Femur (tissue), 1 donor: ENCODE measurements around the gene DESI2.

Experiments
- DNase-seq: peaks from one replicate; pipeline ENCODE4 v3.0.0-alpha.2; 2017

DESI2 gene

GRCh38 chr1:244652623-244653438 is at the start of gene DESI2:
DESI2 (plus strand) TSS chr1:244653126; CDS start chr1:244653314, 188 bp downstream.
- DNase-seq, result peak; percentile 100

DNA sequence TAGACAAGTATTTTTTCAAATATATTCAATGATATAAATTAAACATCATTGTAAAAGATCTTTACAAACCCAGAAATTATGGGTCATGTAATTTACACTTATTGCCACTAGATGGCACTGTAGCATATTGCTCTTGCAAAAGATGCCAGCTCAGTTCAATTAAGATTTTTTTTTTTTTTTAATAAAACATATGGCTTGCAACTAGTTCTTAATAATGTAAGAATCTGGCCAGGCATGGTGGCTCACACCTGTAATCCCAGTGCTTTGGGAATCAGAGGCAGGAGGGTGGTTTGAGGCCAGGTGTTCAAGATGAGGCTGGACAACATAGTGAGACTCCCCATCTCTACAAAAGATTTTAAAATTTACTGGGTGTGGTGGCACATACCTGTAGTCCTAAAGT is 49.4 kb upstream of the DESI2 start:
- DNase-seq, result no peak

GRCh38 chr1:244605835-244606370 is 47.0 kb upstream of the DESI2 start:
- no peak for DNase-seq

DNA sequence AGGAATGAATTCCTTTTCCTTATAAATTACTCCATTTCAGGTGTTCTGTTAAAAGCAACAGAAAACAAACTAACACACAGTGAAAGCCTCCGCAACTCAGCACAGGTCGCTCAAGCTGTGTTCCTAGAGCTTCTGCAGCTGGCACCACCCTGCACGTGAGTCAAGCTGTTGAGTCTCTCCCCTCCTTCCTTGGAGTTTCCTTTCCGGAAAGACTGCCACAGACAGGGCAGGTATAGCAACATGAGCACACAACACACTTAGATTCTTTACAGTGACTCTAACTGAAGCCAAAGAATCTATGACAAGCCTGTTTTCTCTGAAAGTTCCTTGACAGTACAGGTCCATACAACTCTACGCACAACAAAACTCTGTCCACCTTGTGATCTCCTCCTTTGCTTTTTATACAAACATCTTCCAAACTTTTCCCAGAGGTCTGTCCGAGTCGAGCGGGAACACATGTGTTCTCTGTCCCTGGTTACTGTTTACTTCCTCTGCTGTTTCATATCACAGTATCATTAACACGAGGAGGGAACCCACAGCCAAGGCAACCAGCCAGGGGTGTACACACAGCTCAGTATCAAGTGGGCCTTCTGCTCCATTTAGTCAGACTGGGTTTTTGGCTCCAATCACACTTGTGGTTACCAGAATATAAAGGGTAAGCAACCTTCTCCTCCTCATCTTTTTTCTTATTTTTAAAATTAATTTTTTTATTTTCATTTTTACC is 38.7 kb upstream of the DESI2 start:
- no peak for DNase-seq

- DNase-seq, result no peak
These were observed 38.0 kb upstream of the DESI2 start for GRCh38 chr1:244614879-244615278.

- no peak for DNase-seq
These were observed 37.6 kb upstream of the DESI2 start for GRCh38 chr1:244615301-244615700.

DNA sequence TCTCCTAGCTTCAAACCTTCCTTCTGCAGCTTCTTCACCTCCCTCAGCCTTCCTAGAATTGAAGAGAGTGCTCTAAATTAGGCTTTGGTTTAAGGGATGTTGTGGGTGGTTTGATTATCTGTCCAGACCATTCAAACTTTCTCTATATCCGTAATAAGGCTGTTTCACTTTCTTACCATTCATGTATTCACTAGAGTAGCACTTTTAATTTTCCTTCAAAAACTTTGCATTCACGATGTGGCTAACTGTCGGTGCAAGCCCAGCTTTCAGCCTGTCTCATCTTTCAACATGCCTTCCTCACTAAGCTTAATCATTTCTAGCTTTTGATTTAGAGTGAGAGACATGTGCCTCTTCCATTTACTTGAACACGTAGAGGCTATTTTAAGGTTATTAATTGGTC is 26.2 kb upstream of the DESI2 start:
- no peak for DNase-seq

- no peak for DNase-seq
These were observed 24.1 kb upstream of the DESI2 start for GRCh38 chr1:244628789-244629188.

DNA sequence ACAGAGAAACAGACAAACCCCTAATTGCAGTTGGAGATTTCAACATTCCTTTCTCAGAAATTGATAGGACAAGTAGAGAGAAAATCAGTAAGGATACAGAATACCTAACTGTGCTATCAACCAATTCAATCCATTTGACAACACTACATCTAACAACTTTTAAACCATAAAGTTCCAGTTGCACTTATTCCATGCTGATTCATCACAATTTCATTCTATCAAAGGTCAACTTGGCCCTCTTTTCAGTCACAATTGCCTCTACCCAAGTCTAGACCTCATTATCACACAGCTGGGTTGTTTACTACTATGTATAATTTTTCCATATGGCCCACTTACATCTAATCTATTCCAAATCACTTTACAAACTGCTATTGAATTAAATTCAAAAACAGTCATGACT is 19.8 kb upstream of the DESI2 start:
- no peak for DNase-seq

- no peak for DNase-seq
These were observed 18.4 kb upstream of the DESI2 start for GRCh38 chr1:244634546-244634945.

DNA sequence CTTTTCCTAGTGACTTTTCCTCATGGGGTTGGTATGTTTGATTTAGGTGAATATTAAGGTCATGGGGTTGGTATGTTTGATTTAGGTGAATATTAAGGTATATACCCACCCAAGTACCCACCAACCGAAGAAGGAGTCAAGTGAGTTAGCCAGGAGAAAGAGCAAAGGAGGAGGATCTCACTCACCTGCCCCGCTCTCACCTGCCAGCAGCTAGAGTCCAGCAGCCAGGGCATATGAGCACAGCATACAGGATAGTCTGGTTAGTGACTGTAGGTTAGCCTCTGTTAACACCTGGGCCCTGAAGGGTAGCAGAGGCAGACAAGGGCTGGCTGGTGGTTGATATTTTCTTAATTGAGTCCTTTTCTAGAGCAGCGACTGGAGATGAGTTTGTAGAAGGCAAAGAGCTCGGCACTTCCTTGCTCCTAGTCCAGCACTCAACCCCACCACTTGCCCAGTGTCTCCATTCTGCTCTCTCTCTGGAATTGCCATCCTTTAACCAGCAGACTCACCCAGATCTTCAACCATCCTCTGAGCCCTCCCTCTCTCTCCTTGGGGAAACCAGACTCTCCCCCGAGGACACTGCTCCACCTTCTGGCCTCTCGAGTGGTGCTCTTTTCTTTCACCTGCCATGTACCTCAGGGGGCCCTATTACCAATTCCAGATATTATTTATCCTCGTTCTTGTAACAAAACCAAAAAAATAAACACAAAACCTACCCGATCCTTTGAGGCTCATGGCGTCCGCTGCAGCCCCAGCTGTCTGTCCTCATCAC is 16.3 kb upstream of the DESI2 start:
- DNase-seq, result no peak

DNA sequence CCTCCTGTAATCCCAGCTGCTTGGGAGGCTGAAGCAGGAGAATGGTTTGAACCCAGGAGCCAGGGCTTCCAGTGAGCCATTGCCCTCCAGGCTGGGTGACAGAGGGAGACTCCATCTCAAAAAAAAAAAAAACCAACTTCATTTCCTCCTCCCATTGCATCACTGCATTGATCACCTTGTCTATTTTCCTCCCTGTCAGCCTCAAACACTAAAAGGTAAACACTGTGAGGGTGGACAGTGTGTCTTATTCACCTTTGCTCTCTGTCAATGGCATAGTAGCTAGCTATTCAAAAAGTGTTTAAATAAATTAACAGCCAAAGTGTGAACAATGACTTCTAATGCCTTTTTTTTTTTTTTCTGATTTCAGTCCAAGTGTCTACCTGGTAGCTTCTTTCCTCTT is 13.4 kb upstream of the DESI2 start:
- DNase-seq, result no peak

DNA sequence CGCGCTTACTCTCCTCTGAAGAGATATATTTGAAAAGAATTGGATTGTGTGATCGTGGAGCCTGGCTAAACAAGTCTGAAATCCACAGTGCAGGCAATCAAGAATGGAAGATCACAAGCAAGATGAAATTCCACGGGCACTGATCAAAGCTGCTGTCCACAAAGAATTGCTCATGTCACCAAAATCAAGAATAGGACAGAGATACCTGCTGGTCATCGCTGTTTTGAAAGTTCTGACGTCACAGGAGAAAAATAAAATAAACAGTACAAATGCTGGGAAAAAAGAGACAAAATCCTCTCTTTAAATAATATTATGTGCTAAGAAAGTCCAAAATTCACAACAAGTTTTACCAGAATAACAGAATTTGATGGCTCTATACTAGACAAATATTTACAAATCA is 12.0 kb upstream of the DESI2 start:
- no peak for DNase-seq

DNA sequence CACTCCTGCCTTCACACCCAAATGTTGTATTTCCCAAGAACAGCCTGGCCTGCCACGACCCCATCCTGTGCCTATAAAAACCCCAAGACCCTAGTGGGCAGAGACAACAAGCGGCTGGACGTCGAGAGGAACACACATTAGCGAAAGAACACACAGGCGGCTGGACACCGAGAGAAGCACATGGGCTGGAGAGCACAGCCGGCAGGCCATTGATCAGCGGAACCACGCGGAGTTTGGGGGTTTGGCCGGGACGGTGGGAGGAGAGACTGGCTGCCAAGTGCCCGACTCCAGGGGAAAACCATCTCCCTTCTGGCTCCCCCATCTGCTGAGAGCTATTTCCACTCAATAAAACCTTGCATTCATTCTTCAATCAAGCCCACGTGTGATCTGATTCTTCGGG is 10.4 kb upstream of the DESI2 start:
- no peak for DNase-seq

- no peak for DNase-seq
These were observed 9.9 kb upstream of the DESI2 start for GRCh38 chr1:244642988-244643387.

DNA sequence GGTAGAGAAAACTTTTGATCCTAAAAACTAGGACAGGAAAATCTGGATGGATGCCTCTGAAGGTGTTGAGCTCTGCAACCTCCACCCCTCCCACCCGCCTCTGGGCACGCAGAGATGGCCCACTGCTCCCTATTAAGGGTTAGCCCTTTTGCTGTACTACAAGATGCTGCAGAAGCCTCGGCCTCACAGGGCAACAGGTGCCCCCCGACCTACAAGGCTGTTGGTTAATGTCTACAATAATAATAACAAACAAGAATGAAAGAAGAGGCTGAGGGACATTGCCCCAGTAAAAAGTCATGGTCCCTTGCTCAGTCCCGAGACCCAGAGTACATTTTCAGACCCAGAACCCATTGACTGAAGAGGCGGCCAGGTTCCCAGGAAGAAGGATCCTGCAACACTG is 7.5 kb upstream of the DESI2 start:
- DNase-seq, result no peak

DNA sequence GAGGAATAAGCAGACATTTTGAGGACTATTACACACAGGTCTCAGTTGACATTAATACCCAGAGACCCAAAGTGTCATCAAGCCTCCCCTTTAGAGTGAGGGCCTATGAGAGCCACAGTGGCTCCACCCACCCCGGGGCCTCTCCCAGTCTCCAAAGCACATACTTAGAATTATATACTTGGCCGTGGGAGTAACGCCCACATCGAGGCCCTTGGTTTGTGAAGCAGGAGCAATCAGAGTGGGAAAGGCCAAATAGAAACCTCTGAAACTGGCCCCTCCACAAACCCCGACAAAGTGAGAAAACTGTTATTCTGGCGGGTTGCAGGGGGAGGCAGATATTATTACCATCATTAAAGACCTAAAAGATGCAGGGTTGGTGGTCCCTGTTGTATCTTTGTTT is 7.0 kb upstream of the DESI2 start:
- DNase-seq, result no peak

DNA sequence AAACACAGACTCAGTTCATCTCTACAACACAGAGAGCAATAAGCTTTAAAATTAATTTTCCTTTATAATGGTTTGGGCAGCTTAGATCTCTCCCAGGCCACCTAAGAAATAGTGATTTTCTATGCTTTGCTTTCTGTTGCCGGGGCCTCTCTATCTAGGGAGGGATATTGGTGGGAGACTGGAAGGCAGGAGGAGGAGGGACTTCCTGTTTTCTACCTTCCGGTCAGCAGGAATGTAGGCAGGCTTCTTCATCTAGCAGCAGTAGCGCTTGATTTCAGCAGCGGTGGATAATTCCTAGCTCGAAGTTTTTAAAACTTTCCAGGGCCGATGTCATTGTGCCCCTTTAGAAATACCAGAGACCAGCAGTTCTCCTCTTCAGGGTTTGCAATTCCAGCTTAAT is 5.1 kb upstream of the DESI2 start:
- DNase-seq, result no peak

- DNase-seq, result no peak
These were observed 837 bp upstream of the DESI2 start for GRCh38 chr1:244651956-244652622.

GRCh38 chr1:244653439-244654107 is 647 bp downstream of the DESI2 start:
- DNase-seq, result no peak

DNA sequence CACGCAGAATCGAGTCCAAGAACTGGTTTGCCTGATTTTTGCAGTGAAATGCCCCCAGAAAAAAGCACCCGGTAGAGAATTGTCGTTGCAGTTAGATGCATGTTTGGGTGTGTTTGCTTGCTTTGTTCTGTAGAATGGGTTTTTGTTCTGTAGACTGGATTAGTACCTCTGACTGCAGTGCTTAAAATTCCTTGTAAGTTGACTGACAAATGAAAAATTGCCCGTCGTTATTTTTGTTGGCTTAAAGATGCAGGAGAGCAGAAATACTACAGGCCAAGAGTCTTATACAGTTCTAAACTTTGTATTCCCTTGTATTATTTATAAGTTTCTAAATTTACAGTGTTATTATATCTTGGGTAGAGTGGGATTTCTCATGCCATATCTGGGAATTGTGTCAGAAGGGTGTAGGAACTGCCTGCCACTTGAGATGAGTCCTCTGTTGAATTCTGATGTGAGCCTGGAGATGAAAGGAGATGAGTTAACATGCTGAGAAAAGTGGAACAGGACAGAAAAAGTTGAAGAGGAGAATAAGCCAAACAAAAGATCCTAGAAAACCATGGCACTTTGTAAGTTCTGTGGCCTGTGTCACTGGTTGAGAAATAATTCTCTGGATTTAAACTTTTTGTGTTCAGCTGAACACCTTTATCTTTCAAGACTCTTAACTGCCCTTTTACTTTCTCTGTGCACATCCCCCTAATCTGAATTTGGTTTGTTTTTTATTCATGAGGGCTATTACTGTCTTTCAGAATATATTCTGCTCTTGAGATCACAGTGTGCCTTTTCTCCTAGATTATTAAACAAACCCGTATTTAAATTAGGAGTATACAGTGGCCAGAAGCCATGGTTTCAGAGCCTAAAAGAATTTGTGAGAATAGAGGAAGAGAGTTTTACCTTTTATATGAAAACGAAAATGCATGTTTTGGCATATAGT is 1.4 kb downstream of the DESI2 start:
- no peak for DNase-seq
